Middle frontal gyrus (tissue), 1 donor: ENCODE measurements around the gene RBMS1.

Experiments
- DNase-seq: peaks from one replicate; pipeline ENCODE4 v3.0.0-alpha.2; 2015; ENCODE audit warnings: low spot score; ENCODE audit errors: extremely low spot score

RBMS1 gene

DNA sequence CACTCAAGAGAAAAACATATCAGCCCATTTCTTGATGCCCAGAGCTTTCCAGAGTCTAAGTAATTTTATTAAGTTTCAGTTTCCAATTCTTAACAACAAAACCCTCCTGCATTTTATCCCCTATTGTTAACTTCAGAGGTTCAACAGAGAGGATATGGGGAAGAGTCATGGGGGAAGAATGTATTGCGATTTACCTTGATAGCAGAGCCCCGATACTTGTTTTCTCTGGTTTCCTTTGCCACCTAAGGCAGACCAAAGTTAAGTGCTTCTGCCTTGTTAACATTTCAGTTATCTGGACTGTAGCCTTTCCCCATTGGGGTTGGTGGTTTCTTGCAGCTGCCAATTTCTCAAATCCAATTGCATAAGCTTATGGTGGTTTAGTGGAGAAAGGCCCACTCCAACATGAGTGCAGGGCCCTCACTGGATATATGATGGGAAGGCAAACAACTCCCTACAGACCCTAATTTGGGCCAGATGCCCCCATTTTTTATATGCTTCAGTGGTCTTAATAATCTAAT lies 211.5 kb downstream of the RBMS1 start:
- DNase-seq, result no peak

DNA sequence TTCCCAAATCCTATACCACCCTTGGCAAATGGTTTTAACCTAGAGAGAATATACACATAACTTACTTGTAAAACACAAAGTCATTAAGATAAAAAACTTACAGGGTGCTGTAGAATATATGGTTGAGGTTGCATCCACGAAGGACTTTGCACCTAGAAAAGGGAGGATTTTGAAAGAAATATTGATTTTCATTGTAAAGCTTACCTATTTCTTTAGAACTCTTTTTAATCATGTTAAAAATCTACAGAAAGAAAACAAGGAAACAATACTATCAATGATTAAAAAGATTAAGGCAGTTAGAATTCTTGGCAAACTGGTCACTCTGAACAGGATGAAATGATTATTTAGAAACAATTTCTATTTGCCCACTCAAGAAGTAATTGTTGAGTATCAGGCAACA lies 212.4 kb downstream of the RBMS1 start:
- no peak for DNase-seq

DNA sequence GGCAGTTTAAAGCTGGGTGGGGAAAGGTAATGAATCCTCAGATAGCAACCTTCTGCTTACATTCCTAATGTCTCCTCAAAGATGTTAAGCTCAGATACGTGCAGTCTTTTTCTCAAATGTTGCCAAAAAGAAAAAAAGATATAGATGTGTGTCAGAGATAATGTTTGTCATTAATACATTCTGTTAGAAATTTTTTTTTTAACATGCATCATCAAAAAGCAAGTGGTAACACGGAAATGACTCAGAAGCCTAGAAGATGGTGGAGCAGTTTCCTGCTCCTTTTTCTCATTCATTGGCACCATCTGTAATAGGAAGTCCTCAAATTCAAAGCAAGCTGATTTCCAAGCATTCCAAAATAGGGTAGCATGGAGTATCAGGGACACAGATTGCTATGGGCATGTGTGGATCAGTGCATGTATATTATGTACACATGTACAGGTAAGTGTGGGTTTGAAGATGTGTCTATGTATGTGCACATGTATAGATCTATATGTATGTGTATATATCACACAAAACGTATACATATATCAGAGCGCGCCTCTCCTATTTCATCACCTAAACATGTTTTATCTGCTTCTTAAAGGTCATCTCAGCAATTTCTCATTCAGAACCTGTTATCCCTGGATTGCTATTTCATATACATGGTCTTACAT lies 213.7 kb downstream of the RBMS1 start:
- DNase-seq, result no peak

DNA sequence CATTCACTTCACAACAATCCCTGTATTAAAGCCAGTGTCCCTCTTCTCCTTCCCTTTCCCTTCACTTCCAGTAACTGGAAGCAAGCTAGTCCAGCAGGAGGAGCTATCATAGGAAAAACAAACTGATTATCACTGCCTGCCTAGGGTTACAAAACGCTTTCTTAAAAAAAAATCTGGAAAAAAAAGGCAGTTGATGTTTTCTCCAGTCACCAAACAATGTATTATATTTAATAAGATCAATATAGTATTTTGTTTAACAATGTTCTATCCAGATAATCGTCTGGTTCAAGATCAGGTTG lies 214.8 kb downstream of the RBMS1 start:
- DNase-seq, result no peak

DNA sequence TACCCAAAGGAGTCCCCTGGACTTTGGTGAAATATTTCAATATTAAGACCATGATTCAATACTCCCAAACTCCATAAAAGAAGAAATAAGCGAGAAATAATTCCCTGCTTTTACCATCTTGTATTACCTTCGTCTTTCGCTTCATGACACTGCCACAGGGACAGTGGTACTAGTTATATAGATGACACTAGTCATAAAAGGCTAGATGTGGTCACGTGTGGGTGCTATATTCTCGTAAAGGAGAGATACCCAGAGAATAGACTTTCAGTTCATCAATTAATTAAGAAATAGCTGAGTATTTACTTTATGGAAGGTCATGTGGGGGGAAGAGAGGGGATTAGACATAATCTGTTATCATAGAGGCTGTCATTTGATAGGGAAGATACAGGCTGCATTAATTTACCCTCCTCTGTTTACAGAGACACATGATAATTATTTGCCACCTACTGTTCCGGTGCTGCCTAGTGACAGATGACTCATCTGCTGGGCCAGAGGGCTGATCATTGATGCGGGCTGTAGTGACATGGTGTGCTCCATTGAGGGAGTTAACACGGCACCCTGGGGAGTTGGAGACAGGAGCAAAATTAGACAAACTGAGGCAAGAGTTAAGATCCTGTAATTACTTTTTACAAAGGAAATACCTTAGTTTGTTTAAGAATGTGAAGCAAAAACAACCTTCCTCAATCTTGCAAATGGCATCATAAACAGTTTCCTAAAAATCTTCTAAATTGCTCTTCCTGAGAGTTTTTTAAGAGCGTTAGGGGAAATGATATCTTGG lies 215.3 kb downstream of the RBMS1 start:
- DNase-seq, result no peak

DNA sequence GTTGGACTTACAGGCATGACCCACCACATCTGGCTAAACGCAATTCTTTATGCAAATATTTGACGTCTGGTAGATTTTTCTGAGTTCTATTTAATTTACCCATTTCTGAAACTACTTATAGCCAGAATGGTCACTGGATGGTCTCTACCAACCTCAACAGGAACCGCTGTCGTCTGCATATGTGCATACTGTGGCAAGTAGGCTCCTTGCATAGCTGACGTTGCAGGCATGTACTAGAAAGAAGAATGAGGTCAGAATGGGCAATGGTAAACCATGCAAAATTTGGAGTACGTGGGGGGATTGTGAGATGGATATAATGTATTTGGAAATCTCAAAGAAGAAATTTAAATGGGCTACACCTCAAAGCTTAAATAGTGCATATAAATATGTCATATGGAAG lies 216.5 kb downstream of the RBMS1 start:
- DNase-seq, result no peak

DNA sequence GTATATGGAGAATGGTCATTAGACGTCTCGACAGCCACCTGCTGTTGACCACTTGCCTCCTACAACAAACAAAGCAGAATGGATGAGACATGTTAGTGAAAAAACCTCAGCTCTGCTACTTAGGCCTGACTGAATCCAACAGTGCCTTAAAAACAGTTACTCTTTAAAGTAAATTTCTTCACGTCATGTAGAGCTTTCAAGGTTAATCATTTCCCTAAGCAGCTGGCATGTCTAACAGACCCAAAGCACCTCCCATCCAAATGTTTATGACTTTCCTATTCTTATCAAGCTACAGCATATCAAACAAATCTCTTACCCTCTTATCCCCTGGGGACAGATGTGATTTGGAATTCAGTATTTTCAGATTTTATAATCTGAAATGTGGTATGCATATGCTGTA lies 218.0 kb downstream of the RBMS1 start:
- no peak for DNase-seq

DNA sequence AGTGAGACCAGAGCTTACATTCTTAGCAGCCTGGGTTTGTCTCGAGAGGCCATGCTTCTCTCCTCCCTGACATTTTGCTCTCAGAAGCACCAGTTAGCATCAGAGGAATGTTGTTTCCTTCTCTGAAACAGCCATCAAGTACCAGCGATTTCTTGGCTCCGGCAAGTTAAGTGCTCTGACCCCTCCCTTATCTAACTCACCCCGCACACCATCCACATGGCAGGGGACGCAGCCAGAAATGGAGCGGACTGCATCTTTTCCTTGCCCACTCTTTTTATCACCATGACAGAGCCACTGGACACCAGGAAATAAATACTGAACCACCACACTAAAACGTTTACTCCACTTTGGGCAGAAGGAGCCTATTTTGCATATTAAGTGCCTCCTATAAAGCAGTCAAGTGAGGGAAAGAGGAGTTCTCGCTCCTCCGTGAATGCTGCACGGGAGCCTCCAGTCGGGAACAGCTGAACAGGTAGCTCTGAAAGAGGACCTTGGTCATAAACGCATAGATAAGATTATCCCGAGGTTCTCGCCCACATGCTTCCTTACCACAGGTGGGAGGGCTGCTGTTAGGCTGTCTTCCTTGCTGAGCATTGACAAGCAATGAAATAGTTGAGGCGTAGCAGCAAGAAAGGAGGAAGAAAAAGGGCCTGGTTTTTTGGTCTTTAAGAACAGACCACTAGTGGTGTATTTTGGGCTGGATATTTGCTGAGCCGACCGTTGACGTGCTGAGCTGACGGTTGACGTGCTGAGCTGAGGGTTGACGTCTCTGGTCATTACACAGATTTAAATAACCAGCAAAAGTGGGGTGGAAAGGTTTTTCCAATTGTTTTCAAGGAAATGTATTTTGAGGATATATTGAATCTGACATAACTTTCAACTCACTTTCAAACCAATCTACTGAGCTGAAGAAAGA lies 222.2 kb downstream of the RBMS1 start:
- DNase-seq, result no peak

DNA sequence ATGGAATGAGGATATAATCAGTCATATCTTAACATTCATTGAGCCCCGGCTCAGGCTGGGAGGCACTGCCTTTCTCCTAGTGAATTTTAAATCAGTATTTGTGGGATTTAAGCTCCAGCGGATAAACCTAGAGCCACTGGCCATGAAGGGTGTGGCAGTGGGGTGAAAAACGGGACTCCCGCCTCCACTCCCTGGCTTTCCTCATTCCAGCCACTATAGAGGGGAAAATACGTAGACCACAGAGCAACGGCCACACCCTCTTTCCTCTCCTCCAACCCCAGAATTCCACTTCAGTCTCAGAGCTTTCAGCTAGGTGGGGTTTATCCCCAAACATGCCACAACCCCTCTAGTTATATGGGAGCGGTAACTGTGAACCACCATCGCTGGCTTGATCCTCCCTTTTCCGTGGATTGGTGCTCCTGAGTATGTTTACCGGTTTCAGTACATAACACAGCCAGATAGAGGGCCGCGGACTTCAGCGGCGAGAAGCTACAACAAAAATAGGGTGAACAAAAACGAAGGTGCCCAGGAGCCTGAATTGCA lies 223.0 kb downstream of the RBMS1 start:
- no peak for DNase-seq

DNA sequence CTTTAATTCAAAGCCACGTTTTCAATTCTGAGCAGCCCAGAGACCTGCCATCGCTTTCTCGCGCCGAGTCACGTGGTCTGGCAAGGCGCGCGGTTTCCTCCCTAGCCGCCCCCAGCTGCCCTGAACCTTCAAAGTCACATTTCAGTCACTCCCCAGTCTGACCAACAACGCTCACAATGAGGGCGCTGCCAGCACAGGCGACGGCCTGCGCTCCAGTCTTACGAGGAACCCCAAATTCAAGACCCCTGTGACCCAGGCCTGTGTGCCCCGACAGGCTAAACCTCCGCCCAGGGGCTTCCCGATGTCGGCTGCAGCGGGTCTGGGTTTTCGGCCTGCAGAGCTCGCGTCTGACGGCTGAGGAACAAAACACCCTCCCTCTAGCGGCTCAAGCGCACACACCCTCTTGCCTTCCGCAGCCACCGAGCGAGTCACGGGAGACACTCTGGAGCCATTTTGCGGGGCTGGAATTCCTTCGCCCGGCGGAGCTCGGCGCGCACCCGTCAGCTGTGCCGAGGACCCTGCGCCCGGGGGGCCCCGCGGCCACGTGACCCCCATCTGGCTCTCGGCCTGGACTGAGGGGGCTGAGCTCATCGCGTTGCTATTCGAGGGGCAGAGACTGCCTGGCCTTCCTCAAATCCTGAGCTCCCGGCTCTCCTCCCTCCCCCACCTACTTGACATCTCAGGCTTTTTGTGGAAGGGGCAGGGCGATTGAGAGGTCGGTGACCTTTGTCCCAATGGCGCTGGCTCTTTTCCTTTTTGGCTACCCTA lies 223.6 kb downstream of the RBMS1 start:
- DNase-seq, result peak; percentile 32

DNA sequence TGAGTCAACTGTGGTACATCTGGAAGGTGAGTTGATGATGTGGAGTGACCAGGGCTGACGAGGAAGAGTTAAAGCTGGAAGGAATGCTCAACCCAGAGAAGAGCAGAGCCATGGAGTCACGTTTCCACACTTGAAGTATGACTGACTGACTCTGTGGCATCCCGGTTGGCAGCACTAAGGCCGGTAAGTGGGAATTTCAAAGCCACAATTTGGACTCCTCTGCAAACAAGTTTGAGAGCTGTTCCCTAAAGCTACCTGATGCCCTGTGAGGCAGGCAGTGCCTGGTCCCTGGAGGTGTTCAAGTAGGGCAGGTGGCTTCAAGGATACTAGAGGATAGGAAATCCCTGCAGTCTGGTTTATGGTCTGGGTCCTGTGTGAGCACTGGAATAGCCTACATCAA lies 224.2 kb downstream of the RBMS1 start:
- no peak for DNase-seq

DNA sequence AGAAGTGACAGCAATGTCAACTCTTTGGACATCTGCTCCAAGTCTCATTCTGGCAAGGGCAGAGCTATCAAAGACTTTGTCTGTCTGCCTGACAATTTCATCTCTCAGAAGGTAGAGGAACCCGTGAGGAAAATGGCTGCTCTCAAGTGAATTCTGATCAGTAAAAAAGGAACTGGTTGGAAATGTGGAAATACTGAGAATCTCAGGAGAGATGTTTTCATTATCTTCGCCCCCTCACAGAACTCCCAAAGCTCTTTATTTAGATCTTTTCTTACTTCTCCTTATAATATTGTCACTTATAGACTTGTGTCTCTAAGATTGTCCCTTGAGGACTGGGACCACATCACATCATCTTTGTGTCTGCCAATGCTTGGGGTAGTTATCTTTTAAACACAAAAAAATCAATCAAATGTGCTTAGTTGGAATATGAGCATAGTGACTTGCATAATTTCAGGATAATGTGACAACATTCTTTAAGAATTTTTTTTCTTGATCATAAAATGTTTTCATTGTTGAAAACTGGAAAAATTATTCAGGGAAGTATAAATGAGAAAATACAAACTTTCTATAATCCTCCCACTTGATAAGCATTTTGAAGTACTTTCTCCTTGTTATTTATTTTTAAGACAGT lies 225.3 kb downstream of the RBMS1 start:
- no peak for DNase-seq

DNA sequence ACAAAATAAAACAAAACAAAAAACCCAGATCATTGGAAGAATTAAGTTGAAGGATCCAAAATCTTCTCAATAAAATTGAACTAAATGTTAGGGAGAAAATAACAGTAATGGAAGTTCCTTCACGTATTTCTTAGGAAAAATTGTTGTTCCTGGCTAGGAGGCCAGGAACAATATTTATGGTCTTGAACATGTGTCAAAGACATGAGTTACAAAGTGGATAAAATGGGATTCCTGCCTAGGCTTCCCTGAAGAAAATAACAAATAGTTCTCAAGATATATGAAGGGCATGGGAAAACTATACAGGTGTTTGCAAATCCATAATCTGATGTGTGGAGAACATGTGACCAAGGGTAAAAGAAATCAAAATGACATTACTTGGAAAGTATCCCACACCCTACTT lies 225.9 kb downstream of the RBMS1 start:
- DNase-seq, result no peak

DNA sequence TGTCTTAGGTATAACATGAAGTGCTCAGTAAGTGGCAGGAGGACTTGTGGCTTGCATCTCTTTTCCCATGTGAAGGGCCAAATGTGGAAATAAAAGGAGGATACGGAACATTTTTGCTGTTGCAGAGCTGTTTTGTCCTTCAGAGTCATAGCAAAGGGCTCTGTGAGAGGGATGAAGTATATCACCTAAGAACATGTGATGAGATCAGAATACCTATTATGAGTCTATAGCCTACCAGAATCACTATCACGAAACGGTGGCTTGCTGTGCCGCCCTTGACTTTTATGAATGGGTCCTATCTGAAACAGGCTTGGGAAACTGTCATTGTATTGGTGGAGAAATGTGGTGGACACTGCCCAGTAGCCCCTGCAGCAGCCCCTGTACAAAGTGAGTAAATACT lies 226.6 kb downstream of the RBMS1 start:
- no peak for DNase-seq

DNA sequence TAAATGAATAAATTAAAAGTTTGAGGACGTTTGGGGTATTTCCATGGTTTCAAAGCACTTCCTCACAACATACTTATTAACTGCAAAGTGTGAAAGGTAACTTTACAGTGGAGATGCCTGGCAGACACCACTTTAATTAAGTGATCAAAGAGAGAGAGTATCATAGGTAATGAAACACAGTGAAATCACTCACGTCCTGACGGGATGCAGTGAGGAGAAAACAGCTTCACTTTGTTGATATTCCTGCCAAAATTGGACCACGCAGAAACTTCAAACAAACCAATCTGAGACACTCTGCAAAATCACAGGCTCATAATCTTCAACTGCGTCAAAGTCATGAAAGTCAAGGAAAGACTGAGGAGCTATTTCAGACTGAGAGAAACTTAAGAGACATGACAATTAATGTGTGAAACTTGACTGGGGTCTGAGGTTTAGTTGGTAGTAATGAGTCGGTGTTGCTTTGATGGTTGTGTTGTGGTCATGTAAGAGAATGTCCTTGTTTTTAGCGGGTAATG lies 227.5 kb downstream of the RBMS1 start:
- no peak for DNase-seq

DNA sequence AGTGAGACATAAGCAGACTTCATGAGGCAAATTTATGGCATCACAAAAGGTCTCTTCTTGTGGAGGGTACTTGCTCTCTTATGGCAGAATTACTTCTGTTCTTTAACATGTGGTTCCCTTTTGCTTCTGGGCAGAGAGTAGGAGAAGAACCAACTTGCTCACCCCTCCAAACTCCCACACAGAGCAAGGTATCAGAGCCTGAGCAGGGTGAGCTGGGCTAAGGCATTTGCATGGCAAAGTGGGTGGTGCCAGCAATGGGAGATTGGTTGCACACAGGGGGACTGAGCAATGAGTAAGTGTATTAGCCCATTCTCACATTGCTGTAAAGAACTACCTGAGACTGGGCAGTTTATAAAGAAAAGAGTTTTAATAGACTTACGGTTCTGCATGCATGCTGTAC lies 229.3 kb downstream of the RBMS1 start:
- no peak for DNase-seq

DNA sequence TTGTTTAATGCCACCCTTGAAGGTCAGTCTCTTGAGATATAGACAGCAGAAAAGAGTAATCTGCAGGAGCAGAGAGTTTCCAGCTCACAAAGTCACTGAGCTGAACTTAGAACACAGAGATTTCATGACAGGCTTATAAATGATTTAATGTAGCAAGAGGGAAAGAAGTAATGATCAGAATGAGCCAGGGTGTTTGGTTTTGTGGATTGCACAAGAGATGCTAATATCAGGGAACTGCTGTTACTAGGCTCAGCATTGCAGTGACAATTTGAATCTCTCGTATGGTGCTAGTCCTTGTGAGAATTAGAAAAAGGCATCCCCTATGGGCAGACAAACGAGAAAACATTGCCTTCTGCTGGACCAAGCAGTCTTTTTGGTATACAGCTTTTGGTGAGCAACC lies 231.9 kb downstream of the RBMS1 start:
- no peak for DNase-seq

DNA sequence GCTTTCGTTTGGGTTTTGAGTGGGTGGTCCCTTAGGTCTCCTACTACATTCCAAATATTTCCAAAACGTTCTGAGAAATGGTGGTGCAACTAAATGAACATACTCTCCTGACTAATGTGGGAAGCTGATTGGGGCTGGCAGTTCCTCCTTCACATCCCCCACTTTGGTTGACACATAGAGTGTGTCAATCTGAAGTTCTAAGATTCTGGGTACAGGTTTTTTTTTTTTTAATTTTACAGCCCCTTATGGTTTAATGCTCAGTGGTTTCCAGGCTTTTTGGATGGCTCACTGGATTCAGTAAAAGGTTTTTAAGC lies 235.2 kb downstream of the RBMS1 start:
- DNase-seq, result no peak

DNA sequence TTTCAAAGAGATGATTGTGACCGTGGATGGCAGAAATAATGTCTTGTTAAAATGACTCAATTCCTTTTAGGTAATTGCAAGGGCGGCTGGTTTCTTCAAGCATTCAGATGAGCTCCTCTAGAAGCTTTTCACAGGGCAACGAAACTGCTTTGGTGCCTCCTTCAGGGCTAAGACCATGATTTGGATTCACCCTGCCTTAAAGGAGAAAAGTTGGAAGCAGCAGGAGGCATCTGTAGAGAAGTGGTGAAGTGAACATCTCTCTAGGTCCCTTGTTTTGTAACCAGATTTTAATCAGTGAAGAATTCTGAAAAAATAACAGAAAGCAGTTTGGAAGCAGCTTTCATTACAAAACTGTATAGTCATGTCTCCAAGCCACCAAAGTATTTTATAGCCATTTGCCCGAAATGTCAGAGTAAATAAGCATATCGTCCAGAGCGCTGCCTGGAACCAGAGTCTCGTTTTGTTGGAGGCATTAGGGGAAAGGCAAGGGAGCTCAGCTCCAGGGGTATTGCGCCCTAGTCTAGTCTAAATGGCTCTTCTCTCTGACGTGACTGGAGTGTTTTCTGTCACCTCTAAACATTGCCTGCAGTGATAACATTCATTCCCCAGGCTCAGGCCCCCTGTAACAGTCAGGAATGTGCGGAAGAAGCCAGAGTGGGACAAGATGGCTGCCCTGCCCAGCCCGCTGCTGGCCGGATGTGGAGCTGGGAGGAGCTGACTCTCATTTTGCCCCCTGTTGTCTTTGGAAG lies 235.7 kb downstream of the RBMS1 start:
- no peak for DNase-seq
